Tongue (tissue), 2 donors: ENCODE results near the gene PEDS1. TPM values are rescaled to one million over a fixed set of nuclear protein-coding genes. Genes with fewer than 3 reads are reported as not detected.
A peak's percentile ranks its signal among the peaks of the same experiment; 100 is the strongest.
"Not testable (repeated sequence)": the region's sequence is repeated elsewhere in the genome, so short reads cannot be mapped to it uniquely, and the experiment has no call there.

Experiments
- DNase-seq: peaks from one replicate; pipeline ENCODE4 v3.0.0-alpha.2; 2015
- total RNA-seq: library from RNA; depleted of rRNA; stranded (reverse); fragments of >200 nt; gene quantifications from one replicate; pipeline ENCODE4 v1.2.3, GENCODE V29; 2014

Gene PEDS1
- total RNA-seq, 1 donor from 2014 or later: 18.6 TPM

- peak; percentile 21 for DNase-seq
Observed at GRCh38 chr20:50163570-50164317, 10.2 kb upstream of the PEDS1 start.

- not testable (repeated sequence) for DNase-seq
Observed at GRCh38 chr20:50161494-50161893, 8.0 kb upstream of the PEDS1 start.

GRCh38 chr20:50153153-50153499, 397 bp downstream of the PEDS1 start:
- DNase-seq: no peak

GRCh38 chr20:50152394-50153152, 950 bp downstream of the PEDS1 start:
- DNase-seq: no peak

DNA sequence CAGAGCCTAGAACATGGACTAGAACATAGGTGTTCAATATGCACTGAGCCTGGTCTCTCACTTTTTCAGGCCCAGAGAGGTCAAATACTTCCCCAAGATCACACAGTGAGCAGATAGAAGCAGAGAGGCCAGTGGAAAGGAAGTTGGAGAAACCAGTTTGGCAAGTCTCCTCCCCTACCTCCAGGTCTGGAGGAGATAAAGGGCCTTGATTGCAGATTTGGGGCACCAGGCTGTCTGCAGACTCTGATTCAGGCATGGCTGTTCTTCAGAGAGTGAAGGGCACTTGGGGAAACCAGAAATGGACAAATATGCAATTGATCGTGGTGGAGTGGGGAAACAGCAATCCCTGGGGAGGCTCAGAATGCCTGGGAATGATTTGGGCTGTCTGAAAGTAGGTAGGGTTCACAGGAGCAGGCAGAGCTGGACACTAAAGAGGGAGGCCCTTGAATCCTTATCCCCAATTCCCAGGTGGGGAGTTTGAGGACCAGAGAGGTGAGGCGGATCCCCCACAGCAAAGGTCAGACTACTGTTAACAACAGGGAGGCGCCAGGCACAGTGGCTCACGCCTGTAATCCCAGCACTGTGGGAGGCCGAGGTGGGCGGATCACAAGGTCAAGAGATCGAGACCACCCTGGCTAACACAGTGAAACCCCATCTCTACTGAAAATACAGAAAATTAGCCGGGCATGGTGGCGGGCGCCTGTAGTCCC, 2.3 kb downstream of the PEDS1 start:
- no peak for DNase-seq

- DNase-seq: peak; percentile 73
Observed at GRCh38 chr20:50149481-50150254, 3.9 kb downstream of the PEDS1 start.

DNA sequence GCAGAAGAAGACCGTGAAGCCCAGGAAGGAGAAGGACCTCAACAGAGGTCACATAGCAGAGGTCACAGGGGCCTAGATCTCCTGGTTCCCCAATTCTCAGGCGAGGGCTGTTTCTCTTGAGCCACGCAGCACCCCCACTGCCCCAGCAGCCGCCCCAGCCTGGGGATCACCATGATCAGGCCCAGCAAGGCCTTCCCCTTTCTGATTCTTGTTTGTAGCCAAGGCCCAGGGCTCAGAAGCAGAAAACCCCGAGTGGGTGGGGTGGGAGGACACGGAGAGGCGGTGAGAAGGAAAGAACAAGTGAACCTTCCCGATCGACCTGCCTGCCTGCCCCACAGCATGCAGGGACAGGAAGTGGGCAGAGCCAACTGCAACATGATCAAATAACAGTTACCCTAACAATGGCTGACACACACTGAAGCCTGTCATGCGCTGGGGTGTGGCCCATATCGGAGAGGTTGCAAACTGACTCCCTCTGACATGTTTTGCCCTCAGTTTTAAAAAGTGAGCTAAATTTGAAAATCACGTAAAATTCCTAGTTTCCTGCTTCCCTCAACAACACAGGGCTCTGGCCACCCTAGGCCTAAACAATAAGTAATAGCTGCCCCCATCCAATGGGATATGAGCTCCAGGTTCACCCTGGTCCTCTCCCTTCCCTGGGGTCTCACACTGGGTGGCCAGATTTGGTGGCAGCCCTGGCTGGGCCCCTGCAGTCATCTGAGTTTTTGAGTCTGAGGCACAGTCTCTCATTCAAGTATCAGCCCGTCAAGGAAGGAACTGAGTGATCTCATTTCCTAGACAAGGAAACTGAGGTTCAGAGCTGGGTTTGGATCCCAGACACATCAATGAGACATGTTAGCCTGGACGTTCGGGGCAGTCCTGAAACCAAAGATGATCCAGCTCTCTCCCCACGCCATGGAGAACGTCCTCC, 6.5 kb downstream of the PEDS1 start:
- DNase-seq: peak; percentile 62

DNA sequence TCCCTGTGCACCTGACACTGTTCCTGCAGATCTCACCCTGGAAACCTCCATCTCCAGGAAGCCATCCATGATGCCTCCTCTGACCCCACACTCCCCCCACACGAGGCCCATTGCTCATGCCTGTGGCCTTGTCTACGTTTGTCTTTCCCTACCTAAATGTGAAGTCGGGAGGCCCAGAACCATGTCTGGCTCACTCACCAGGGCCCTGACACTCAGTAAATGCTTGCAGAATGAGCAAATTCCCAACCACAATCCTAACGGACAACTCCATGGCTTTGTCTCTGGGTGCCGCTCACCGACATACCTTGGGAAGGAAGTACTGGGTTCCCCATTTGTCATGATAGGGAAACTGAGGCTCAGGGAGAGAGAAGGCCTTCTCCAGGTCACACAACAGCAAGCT, 7.3 kb downstream of the PEDS1 start:
- no peak for DNase-seq

DNA sequence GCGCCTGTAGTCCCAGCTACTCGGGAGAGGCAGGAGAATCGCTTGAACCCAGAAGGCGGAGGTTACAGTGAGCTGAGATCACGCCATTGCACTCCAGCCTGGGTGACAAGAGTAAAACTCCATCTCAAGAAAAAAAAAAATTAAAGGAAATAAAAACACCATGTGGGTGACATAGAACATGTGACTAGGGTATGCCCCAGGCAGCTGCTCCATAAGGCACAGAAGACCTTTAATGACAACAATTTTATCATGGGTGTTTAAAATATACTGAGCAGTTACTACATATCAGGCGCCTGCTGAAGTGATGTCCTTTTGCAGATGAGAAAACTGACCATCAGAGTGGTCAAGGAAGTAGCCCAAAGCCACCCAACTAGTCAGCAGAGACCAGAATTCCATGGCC, 8.0 kb downstream of the PEDS1 start:
- DNase-seq: no peak

DNA sequence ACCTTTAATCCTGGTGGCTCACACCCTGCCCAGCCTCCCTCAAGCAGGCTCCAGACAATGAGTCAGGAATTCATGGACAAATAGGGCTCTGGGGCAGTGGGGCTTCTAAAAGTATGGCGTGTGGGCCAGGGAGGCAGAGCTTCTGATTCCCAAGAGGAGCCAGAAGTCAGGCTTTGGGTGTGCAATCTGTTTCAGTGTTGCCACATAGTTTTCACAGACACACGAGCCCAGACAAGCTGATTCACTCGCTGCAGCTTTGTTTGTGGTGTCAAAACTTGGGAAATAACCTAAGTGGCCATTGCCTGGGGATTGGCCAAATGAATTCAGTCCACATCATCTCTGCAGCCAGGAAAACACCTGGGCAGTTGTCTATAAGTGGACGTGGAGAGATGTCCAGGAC, 9.2 kb downstream of the PEDS1 start:
- no peak for DNase-seq

GRCh38 chr20:50142812-50143211, 10.7 kb downstream of the PEDS1 start:
- DNase-seq: no peak

DNA sequence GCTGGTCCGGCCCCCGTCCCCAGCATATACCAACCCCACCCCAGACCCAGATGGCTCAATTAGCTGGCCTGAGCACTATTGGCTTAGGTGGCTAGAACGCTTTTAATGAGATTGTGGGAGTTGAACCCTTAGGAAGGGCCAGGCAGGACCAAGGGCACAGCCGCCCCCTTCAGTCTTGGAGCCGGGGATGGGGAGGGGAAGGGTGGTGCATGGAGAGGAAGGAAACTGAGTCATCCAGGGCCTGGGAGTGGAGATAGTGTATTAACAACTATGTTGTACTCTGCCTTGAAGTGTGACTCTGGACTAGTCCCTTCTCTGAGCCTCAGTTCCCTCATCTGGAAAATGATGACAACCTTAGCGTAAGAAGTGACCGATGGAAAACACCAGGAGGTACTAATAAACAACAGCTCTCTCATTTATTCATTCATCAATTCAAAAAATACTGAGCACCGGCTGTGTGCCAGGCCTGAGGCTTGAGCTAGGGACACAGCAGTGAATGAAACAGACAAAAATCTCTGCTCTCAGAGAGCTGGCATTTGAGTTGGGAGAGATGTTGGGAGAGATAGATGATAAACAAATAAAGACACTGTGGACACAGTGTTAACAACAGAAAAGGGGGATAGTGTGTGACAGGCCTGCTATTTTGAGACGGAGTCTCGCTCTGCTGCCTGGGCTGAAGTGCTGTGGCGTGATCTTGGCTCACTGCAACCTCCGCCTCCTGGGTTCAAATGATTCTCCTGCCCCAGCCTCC, 11.5 kb downstream of the PEDS1 start:
- no peak for DNase-seq

DNA sequence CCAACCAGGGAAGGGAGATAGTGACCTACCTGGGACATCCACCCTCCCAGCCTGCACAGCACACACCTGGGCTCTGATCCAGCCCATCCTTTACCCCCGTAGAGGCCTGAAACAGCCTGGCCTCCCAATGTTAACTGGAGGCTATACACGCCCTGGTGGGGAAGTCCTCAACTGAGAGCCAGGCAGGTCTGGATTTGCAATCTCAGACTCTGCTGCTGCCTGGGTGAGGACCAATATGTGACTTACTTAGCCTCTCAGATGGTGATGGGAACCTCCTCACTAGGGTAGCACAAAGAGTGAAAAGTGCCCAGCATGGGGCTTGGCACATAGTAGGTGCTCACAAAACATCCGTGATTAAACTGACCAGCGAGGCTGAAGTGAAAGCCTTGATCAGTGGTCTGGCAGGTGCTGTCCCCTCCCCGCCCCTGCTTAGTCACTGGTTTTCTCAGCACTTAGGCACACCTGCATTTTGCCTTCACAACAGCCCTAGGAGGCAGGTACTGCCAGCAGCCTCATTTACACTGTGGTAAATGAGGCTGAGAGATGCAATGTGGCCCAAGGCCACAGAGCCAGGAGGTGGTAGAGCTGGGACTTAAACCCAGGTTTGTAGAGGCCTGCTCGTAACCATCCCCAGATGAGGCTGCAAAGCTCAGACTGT, 12.4 kb downstream of the PEDS1 start:
- DNase-seq: no peak

DNA sequence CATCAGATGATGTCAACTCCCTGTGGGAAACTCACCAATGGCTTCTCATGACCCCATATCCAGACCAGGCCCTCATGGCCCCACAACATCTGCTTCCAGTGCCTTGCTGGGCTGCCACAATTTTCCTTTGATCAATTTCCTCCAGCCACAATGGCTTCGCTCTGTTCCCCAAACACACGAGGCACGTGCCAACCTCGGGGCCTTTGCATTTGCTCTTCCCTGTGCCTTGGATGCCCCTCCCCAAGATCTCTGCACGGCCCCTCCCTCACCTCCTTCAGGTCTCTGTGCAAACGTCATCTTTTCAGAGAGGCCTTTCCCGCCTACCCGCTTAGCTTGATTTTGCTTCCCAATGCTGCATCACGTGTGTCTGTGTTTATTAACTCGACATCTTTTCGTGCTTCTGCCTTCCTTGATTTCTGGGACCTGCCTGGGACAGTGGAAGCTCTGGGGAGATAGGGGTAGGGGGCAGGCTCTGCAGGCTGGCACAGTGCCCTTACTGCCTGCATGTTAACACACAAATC, 13.1 kb downstream of the PEDS1 start:
- DNase-seq: no peak

GRCh38 chr20:50138479-50139393, 14.8 kb downstream of the PEDS1 start:
- DNase-seq: peak; percentile 40

DNA sequence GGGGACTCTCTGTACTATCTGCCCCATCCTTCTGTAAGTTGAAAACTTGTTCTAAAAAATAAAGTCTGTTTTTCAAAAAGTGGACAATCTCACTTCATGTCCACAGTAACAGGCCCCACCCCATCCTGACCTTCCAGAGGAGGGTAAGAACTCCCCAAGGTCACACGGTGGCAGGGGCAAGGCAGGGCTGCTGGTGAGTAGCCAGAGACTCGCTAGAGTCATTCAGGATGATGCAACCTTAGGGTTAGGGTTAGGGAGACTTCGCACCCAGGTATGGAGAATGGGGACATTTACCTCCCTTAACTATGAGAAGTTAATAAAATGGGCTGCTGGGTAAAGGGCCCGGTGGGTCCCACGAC, 15.4 kb downstream of the PEDS1 start:
- no peak for DNase-seq

DNA sequence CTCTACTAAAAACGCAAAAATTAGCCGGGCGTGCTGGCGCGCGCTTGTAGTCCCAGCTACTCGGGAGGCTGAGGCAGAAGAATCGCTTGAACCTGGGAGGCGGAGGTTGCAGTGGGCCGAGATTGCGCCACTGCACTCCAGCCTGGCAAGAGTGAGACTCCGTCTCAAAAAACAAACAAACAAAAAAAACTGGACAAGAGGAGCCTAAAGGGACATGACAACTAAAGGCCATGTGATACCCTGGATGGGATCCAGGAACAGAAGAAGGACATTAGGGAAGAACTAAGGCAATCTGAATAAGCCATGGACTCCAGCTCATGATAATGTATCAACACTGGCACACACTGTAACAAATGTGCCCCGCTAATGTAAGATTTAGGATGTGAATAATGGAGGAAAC, 15.8 kb downstream of the PEDS1 start:
- not testable (repeated sequence) for DNase-seq

- DNase-seq: no peak
Observed at GRCh38 chr20:50136822-50137599, 16.5 kb downstream of the PEDS1 start.
